ENCODE data around the gene LRBA. TPM values are rescaled to one million over a fixed set of nuclear protein-coding genes. Genes with fewer than 3 reads are reported as not detected.

The LRBA gene
- total RNA-seq, 1 donor from 2014 or later, result 28.2 TPM

DNA sequence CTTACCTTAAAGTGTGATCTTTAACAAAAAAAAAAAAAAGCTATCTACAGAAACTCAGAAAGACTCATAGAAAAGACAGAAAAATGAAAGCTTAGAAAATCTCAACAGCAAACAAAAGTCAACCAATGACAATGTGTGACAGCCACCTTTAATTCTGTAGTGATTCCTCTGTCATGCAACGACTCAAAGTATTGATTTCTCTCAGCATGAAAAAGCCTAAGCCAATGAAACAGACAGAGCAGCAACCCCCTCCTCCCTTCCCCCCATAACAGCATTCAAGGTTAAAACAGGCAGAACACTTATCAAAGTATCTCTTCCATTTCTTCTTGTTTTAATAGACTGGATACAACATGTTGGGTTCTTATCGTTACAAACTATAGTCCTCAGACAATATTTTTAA is 320.6 kb downstream of the LRBA start:
- H3K4me3 Mint-ChIP-seq, result no peak overlapping the region

DNA sequence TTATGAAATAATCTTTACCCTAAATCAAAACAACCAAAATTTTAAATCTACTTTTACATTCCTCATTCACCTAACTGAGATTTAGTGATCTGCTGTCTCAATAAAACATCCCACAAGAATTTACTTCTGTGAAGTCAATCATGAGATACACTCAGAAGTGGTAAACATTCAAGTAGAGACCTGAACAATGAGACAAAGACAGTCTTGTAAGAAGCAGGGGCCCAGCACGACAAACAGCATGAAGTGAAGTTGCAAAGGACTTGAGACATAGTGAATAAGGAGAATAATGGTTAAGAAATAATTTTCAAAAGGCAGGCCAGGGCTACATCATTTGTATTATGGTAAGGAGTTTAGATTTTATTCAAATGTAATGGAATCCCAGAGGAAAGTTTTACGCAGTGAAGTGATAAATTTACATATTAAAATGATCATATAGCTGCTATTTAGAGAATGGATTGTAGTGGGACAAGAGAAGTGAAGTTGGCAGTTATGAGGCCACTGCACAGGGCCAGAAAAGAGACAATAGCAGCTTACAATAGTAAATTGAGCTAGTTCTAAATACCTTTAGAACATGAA is 331.2 kb downstream of the LRBA start:
- Mint-ChIP-seq H3K36me3 (ENCODE audit: low read depth) (peaks cover 5% of the 10 kb centered on the region), H3K4me3 (no peak overlapping the region), H3K4me1 (peaks cover 33% of the 10 kb centered on the region), H3K9me3 (peaks cover 5% of the 10 kb centered on the region), H3K27me3 (ENCODE audit: low read depth) (no peaks in the 10 kb centered on the region), H3K27ac (ENCODE audit: unreplicated experiment) (peak overlapping the region; percentile 15)
- TF ChIP-seq CTCF (conservative IDR thresholded peaks at IDR 0.05), result no peak
- DNase-seq (ENCODE audit: low read depth, low spot score), result no peak

More for the DNA sequence above, 320.6 kb downstream of the LRBA start:
- Mint-ChIP-seq H3K27me3 (ENCODE audit: low read depth) (no peaks in the 10 kb centered on the region), H3K27ac (ENCODE audit: unreplicated experiment) (no peak overlapping the region), H3K36me3 (ENCODE audit: low read depth) (no peaks in the 10 kb centered on the region), H3K9me3 (no peaks in the 10 kb centered on the region), H3K4me1 (peaks cover 8% of the 10 kb centered on the region)
- no peak for DNase-seq (ENCODE audit: low read depth, low spot score)
- TF ChIP-seq CTCF (conservative IDR thresholded peaks at IDR 0.05), result no peak

- Mint-ChIP-seq H3K27me3 (ENCODE audit: low read depth) (no peaks in the 10 kb centered on the region), H3K4me3 (no peak overlapping the region), H3K36me3 (ENCODE audit: low read depth) (no peaks in the 10 kb centered on the region), H3K9me3 (no peaks in the 10 kb centered on the region), H3K4me1 (peaks cover 33% of the 10 kb centered on the region), H3K27ac (ENCODE audit: unreplicated experiment) (no peak overlapping the region)
- no peak for DNase-seq (ENCODE audit: low read depth, low spot score)
- TF ChIP-seq CTCF (conservative IDR thresholded peaks at IDR 0.05), result no peak
Observed at GRCh38 chr4:150682126-150682525, 333.0 kb downstream of the LRBA start.

DNA sequence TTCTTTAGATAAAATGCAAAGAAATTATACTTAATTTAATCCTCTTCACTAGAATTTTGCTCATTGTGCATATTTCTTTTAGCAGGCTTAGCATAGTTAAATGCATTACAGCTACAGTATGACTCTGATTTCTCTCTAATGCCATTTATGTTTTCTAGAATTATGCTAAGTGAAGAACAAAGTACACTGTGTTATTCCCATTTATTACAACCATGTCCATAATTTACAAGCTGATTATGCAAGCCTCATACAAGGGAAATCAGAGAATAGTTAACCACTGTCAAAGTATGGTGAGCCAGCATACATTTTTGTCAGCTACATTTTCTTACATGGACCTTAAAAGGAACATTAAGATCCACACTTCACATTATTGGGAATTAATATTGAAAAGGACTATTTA is 334.0 kb downstream of the LRBA start:
- H3K36me3 Mint-ChIP-seq (ENCODE audit: low read depth), result no peaks in the 10 kb centered on the region
- no peak overlapping the region for H3K27ac Mint-ChIP-seq (ENCODE audit: unreplicated experiment)
- no peaks in the 10 kb centered on the region for H3K9me3 Mint-ChIP-seq
- TF ChIP-seq CTCF (conservative IDR thresholded peaks at IDR 0.05), result no peak
- H3K27me3 Mint-ChIP-seq (ENCODE audit: low read depth), result no peaks in the 10 kb centered on the region
- H3K4me3 Mint-ChIP-seq, result no peak overlapping the region
- peaks cover 33% of the 10 kb centered on the region for H3K4me1 Mint-ChIP-seq
- no peak for DNase-seq (ENCODE audit: low read depth, low spot score)

DNA sequence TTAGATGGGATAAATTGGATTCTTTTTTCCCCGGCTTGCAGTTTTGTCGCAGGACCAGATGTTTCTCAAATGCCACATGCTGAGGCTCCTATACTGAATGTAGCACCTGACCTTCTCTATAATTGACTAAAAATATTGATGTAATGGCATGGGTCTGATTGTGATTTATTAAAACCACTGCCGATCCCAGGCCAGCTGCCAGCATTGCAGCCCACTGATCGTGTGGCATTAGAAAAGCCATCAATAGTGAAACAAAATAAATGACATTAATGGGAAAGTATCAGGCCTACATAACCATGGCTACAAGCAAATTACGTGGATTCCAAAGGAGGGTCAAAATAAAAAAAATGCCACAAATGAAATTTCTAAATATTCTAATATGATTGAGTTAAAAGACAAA is 334.4 kb downstream of the LRBA start:
- no peak for TF ChIP-seq CTCF (conservative IDR thresholded peaks at IDR 0.05)
- no peak for DNase-seq (ENCODE audit: low read depth, low spot score)
- H3K36me3 Mint-ChIP-seq (ENCODE audit: low read depth), result no peaks in the 10 kb centered on the region
- H3K27ac Mint-ChIP-seq (ENCODE audit: unreplicated experiment), result no peak overlapping the region
- peaks cover 33% of the 10 kb centered on the region for H3K4me1 Mint-ChIP-seq
- no peak overlapping the region for H3K4me3 Mint-ChIP-seq
- H3K9me3 Mint-ChIP-seq, result no peaks in the 10 kb centered on the region
- H3K27me3 Mint-ChIP-seq (ENCODE audit: low read depth), result no peaks in the 10 kb centered on the region
